K562 (cell line): Measurements from ENCODE around the gene DTNB. TPM values are rescaled to one million over a fixed set of nuclear protein-coding genes. Genes with fewer than 3 reads are reported as not detected.

Experiments used
- ATAC-seq: fragments of 200-7000 bp; cut with Tn5 transposase; 3 replicates; pipeline ENCODE4 v1.9.1; 2020; ENCODE audit warnings: moderate library complexity
- BruUV-seq: library from RNA; stranded (reverse); fragments of 400-500 nt; replicated peaks from 2 replicates; lab custom pipeline; 2021; lab: Mats Ljungman, UMichigan
- CTCF ChIA-PET: fragments of 300-600 bp; formaldehyde crosslinking; extraction: SDS; loops from one replicate; lab custom pipeline; 2021; ENCODE audit warnings: low intra/inter-chr PET ratio; lab: Yijun Ruan, JAX
- POLR2A ChIA-PET: fragments of 300-600, 350-650 bp; sonication (Branson Sonifier 250); formaldehyde crosslinking; extraction: SDS; loops from one replicate; lab custom pipeline; 2021; ENCODE audit warnings: antibody characterized with exemption, inconsistent platforms; lab: Yijun Ruan, JAX
- DNase-seq, 4 experiments: peaks; one replicate each; pipeline versions ENCODE4 v3.0.0 to v3.0.0-alpha.2; 2011 to 2018; ENCODE audit warnings: low spot score in 3 of 4, mixed read lengths in 3 of 4; ENCODE audit errors: extremely low read depth in 1 of 4
- FAIRE-seq: peaks from 2 replicates; lab custom pipeline; 2011; peaks lifted over from hg19 to GRCh38; lab: Jason Lieb, UNC
- H2AFZ ChIP-seq: 2 replicates; pipeline ENCODE4 v1.6.0; 2011; ENCODE audit warnings: low read depth, low read length, control low read depth, inconsistent platforms
- H3K27ac ChIP-seq: fragments of 200-600 bp; 3 replicates; pipeline ENCODE4 v1.8.0; 2011; ENCODE audit warnings: low read depth, mild to moderate bottlenecking, control low read depth, inconsistent platforms, low read length, moderate library complexity, mixed read lengths; ENCODE audit errors: extremely low read depth
- H3K27me3 ChIP-seq, 2 experiments: fragments of 300-600 bp in 1 of 2; 2 replicates in 1 of 2; 3 replicates in 1 of 2; pipeline versions ENCODE4 v1.6.0 to v1.8.0; 2011; ENCODE audit warnings: inconsistent platforms in 2 of 2, low read length in 2 of 2, mild to moderate bottlenecking in 1 of 2, mixed read lengths in 1 of 2, moderate library complexity in 1 of 2; ENCODE audit not compliant: control insufficient read depth in 2 of 2, insufficient read depth in 2 of 2
- H3K36me3 ChIP-seq: fragments of 300-600 bp; 3 replicates; pipeline ENCODE4 v1.8.0; 2011; ENCODE audit warnings: mild to moderate bottlenecking, low read length, inconsistent platforms; ENCODE audit not compliant: control insufficient read depth, insufficient read depth
- H3K4me1 ChIP-seq, 2 experiments: fragments of 200-600 bp in 1 of 2; replicated peaks in 1 of 2; 2 replicates in 1 of 2; 3 replicates in 1 of 2; pipeline versions ENCODE4 v1.5.1 to v1.8.0; 2011; ENCODE audit warnings: inconsistent platforms in 2 of 2, low read length in 2 of 2, mild to moderate bottlenecking in 1 of 2, mixed read lengths in 1 of 2, moderate library complexity in 1 of 2; ENCODE audit not compliant: control insufficient read depth in 2 of 2, insufficient read depth in 2 of 2
- H3K4me2 ChIP-seq: 2 replicates; pipeline ENCODE4 v1.6.1; 2011; ENCODE audit warnings: low read length, control low read depth, inconsistent platforms, mixed read lengths; ENCODE audit not compliant: insufficient read depth
- H3K4me3 ChIP-seq: fragments of 200-600 bp; sonication (generic), shearing (Covaris generic); 2 replicates; pipeline ENCODE4 v1.5.1; 2016; ENCODE audit warnings: control low read depth, inconsistent platforms
- H3K79me2 ChIP-seq: fragments of 200-600 bp; 3 replicates; pipeline ENCODE4 v1.8.0; 2011; ENCODE audit warnings: low read length, inconsistent platforms; ENCODE audit not compliant: control insufficient read depth, insufficient read depth
- H3K9ac ChIP-seq, 2 experiments: 2 replicates each; pipeline versions ENCODE4 v1.6.0 to v1.6.1; 2011; ENCODE audit warnings: low read depth in 2 of 2, low read length in 2 of 2, control low read depth in 1 of 2, inconsistent platforms in 1 of 2, mild to moderate bottlenecking in 1 of 2, mixed read lengths in 1 of 2; ENCODE audit not compliant: insufficient read depth in 1 of 2
- H3K9me1 ChIP-seq: one replicate; pipeline ENCODE4 v1.6.0; 2011; ENCODE audit warnings: inconsistent platforms, mild to moderate bottlenecking, low read length, moderate library complexity; ENCODE audit not compliant: control insufficient read depth, insufficient read depth
- H3K9me3 ChIP-seq: replicated peaks from 2 replicates; pipeline ENCODE4 v1.5.1; 2011; ENCODE audit warnings: low read depth, low read length, inconsistent platforms; ENCODE audit not compliant: control insufficient read depth, insufficient read depth
- H4K20me1 ChIP-seq: replicated peaks from 2 replicates; pipeline ENCODE4 v1.6.1; 2011; ENCODE audit warnings: low read length, inconsistent platforms, mixed read lengths; ENCODE audit not compliant: control insufficient read depth, insufficient read depth
- GABPB1 ChIP-seq: sonication (generic); formaldehyde crosslinking; IDR thresholded peaks from 2 replicates; pipeline ENCODE4 v1.8.0; 2022; ENCODE audit warnings: mild to moderate bottlenecking, missing genetic modification reagents
- IRF9 ChIP-seq: fragments of 450-650 bp; IDR thresholded peaks from 2 replicates; pipeline ENCODE4 v1.6.1; 2016; ENCODE audit warnings: missing biosample characterization, missing genetic modification characterization
- MGA ChIP-seq: fragments of 450-650 bp; IDR thresholded peaks from 2 replicates; pipeline ENCODE4 v1.6.1; 2016; ENCODE audit warnings: mild to moderate bottlenecking, moderate library complexity
- SMAD3 ChIP-seq: fragments of 450-650 bp; formaldehyde crosslinking; conservative IDR thresholded peaks from 2 replicates; pipeline ENCODE4 v1.4.0; 2020; ENCODE audit warnings: mild to moderate bottlenecking
- SMARCC2 ChIP-seq: fragments of 450-650 bp; IDR thresholded peaks from 2 replicates; pipeline ENCODE4 v1.6.1; 2017; ENCODE audit warnings: antibody characterized with exemption, moderate library complexity, mild to moderate bottlenecking, low read depth
- TBP ChIP-seq: optimal IDR thresholded peaks from 2 replicates; pipeline ENCODE3; 2011; ENCODE audit warnings: low read depth, low read length, improper control_type of control experiment
- TCF7 ChIP-seq: sonication (generic); IDR thresholded peaks from 2 replicates; pipeline ENCODE4 v1.6.1; 2016; ENCODE audit warnings: antibody characterized with exemption, borderline replicate concordance
- ZC3H11A ChIP-seq: IDR thresholded peaks from 2 replicates; pipeline ENCODE4 v1.6.1; 2012; ENCODE audit warnings: low read depth, low read length, improper control_type of control experiment
- ZNF24 ChIP-seq: fragments of 450-650 bp; IDR thresholded peaks from 2 replicates; pipeline ENCODE4 v1.6.1; 2016
- ZNF436 ChIP-seq: fragments of 250-450, 450-650 bp; sonication (Bioruptor Pico); formaldehyde crosslinking; IDR thresholded peaks from 2 replicates; pipeline ENCODE4 v1.7.0; 2020; ENCODE audit warnings: mild to moderate bottlenecking
- ZZZ3 ChIP-seq: fragments of 450-650 bp; IDR thresholded peaks from 2 replicates; pipeline ENCODE4 v1.6.1; 2016; ENCODE audit warnings: antibody characterized with exemption, mild to moderate bottlenecking, moderate library complexity
- WGBS: fragments of 100-300 bp; shearing (Covaris generic); methylation state at CpG from one replicate; pipeline ENCODE4 v1.1.6; 2016; ENCODE audit warnings: low coverage, mixed read lengths; ENCODE audit not compliant: insufficient coverage; ENCODE audit errors: missing lambda C conversion rate; 5-methylcytosine and 5-hydroxymethylcytosine counted together
- in situ Hi-C: fragments of 300-500 bp; cut with MboI; formaldehyde crosslinking; loops from 4 replicates; pipeline ENCODE4 v1.15.0; 2018; ENCODE audit warnings: inconsistent platforms, mixed read lengths
- intact Hi-C: fragments of 100-400 bp; cut with micrococcal nuclease; formaldehyde crosslinking; loops from 2 replicates; pipeline ENCODE4 v1.14.2; 2022
- polyA plus RNA-seq, 8 experiments: library from polyadenylated mRNA; depleted of rRNA in 4 of 8; stranded (reverse) in 5 of 8; unstranded in 3 of 8; fragments of >200 nt; fragmentation: Nextera tagmentation in 2 of 8; fragmentation: Illumina TruSeq in 1 of 8; extraction: Ambion mirVana in 2 of 8; extraction: Trizol in 1 of 8; gene quantifications; 2 replicates each; pipeline versions ENCODE4 v1.2.1 to v1.2.3, GENCODE V29; 2011 to 2014; ENCODE audit warnings: inconsistent platforms in 1 of 8, missing spikeins in 1 of 8
- total RNA-seq, 7 experiments: library from RNA; depleted of rRNA in 6 of 7; stranded (reverse); fragments of >200 nt in 6 of 7; fragmentation: Illumina TruSeq in 2 of 7; extraction: Trizol in 2 of 7; gene quantifications; 2 replicates each; pipeline versions ENCODE4 v1.2.1 to v1.2.3, GENCODE V29; 2011 to 2021; ENCODE audit warnings: low replicate concordance in 1 of 7

The DTNB gene
- total and polyA plus RNA-seq, 9 of the 15 experiments (the other 6 are each of a cell fraction or from before 2014, with no cell fraction given), result 0.18 to 2.0 (median 0.77) TPM; not detected in 2

- Histone ChIP-seq H3K36me3 (no peaks in the 10 kb centered on the region), H3K9me1 (no peaks in the 10 kb centered on the region), H3K4me2 (no peak overlapping the region), H3K9me3 (no peaks in the 10 kb centered on the region), H2AFZ (no peak overlapping the region), H3K27me3 (peaks cover 0 to 2% of the 10 kb centered on the region in 2 experiments; a peak in 1 of 5 replicates), H3K4me3 (no peak overlapping the region), H4K20me1 (no peaks in the 10 kb centered on the region), H3K4me1 (no peaks in the 10 kb centered on the region), H3K79me2 (no peaks in the 10 kb centered on the region), H3K9ac (no peak overlapping the region), H3K27ac (no peak overlapping the region)
- POLR2A ChIA-PET, result no interaction called here
- BruUV-seq, result no TSS peak
- in situ Hi-C loops, result no loop called here
- 30% methylated on average over 2 of the region's 2 CpGs for WGBS
- TF ChIP-seq MGA (no peak), ZNF24 (no peak), SMAD3 (CRISPR knock-in tag) (no peak), ZC3H11A (no peak), ZZZ3 (no peak), TBP (no peak), SMARCC2 (no peak), ZNF436 (CRISPR knock-in tag) (no peak), IRF9 (no peak), TCF7 (no peak), GABPB1 (CRISPR knock-in tag) (no peak)
- CTCF ChIA-PET, result no interaction called here
- intact Hi-C loops, result no loop called here
- no peak for ATAC-seq
- no peak for FAIRE-seq
- no peak for DNase-seq
Measured at GRCh38 chr2:25505622-25506021, 167.8 kb downstream of the DTNB start.
